ENCODE measurements around the gene IRF2BPL.

The IRF2BPL gene

GRCh38 chr14:77000340-77001270 lies 27.9 kb downstream of the IRF2BPL start:
- peak overlapping the region; percentile 32 for H3K4me3 Mint-ChIP-seq
- peaks cover 14% of the 10 kb centered on the region for H3K4me1 Mint-ChIP-seq (ENCODE audit: low read depth)
- no peaks in the 10 kb centered on the region for H3K27me3 Mint-ChIP-seq (ENCODE audit: low read depth)
- H3K36me3 Mint-ChIP-seq (ENCODE audit: low read depth), result no peaks in the 10 kb centered on the region
- H3K9me3 Mint-ChIP-seq, result no peaks in the 10 kb centered on the region
- H3K27ac Mint-ChIP-seq, result peak overlapping the region; percentile 23

DNA sequence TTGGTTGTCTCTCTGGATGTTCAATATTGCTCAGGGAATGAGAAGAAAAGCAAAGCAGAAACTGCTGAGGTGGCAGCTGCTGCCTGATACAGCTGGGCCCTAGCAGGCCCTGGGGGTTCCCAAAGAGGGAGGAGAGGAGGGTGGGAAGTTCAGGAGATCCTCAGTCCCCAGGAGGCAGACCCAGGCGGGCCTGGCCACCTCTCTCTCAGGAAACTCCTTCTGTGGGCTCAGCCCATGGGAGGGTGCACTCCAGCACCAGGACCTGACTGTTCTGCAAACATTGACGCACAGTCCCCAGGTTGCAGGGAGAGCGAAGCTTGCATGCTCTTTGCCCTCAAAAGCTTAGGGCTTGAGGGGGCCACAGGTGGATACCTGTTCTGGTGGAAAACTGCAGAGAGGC lies 29.6 kb downstream of the IRF2BPL start:
- Mint-ChIP-seq H3K4me3 (no peak overlapping the region), H3K27me3 (ENCODE audit: low read depth) (no peaks in the 10 kb centered on the region), H3K9me3 (no peaks in the 10 kb centered on the region), H3K4me1 (ENCODE audit: low read depth) (peaks cover 9% of the 10 kb centered on the region), H3K27ac (no peak overlapping the region), H3K36me3 (ENCODE audit: low read depth) (no peaks in the 10 kb centered on the region)

DNA sequence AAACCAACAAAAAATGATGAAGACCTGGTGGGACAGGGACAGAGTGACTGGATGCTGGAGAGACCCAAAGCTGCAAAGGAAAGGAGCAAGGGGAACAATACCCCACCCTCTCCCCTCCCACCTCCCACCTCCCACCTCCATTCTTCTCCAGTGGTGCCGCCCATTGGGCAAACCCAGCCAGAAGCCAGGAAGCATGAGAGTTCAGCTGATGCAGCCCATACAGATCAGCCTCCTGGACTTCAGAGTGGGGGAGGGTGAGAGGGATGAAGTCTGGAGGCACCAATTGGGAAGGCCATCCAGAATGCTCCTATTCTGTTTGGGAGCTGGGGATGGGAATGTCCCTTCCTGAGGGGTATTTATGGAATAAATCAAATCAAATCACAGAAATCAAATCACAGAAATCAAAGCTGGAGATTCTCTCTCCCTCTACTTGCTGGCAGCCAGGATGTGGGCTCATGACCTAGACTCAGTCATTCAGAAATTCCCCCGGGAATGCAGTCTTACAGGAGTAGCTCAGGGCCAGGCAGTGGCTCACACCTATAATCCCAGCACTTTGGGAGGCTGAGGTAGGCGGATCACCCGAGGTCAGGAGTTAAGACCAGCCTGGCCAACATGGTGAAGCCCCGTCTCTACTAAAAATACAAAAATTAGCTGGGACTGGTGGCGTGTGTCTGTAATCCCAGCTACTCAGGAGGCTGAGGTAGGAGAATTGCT lies 31.1 kb downstream of the IRF2BPL start:
- Mint-ChIP-seq H3K4me3 (no peak overlapping the region), H3K27me3 (ENCODE audit: low read depth) (no peaks in the 10 kb centered on the region), H3K9me3 (no peaks in the 10 kb centered on the region), H3K27ac (no peak overlapping the region), H3K36me3 (ENCODE audit: low read depth) (no peaks in the 10 kb centered on the region), H3K4me1 (ENCODE audit: low read depth) (peaks cover 9% of the 10 kb centered on the region)

DNA sequence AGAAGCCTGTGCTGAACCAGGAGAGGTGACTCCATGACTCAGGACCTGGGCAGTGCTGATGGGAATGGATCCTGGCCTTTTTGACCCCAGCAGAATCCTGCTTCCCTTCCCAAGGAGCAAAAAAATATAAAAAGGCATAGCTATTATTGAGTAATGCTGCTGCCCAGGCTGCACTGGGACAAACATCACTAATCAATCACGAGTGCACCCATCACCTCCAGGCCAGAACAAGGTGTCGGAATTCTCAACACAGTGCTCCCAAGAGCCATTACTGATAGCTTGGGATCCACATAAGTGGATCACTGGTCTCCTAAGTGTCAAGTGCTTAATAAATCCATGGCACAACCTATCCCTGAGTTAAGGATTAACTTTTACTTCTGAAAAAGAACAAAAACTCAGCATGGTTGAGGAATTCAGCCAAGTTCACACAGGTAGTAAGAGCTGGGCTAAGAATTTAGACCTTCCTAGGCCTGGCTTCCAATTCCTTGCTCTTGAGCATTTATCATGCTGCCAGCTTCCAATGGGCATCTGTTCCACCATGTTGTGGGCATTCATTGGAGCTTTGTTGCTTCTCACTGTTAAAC lies 31.9 kb downstream of the IRF2BPL start:
- Mint-ChIP-seq H3K27me3 (ENCODE audit: low read depth) (no peaks in the 10 kb centered on the region), H3K36me3 (ENCODE audit: low read depth) (no peaks in the 10 kb centered on the region), H3K9me3 (no peaks in the 10 kb centered on the region), H3K27ac (no peak overlapping the region), H3K4me3 (no peak overlapping the region), H3K4me1 (ENCODE audit: low read depth) (peaks cover 9% of the 10 kb centered on the region)

DNA sequence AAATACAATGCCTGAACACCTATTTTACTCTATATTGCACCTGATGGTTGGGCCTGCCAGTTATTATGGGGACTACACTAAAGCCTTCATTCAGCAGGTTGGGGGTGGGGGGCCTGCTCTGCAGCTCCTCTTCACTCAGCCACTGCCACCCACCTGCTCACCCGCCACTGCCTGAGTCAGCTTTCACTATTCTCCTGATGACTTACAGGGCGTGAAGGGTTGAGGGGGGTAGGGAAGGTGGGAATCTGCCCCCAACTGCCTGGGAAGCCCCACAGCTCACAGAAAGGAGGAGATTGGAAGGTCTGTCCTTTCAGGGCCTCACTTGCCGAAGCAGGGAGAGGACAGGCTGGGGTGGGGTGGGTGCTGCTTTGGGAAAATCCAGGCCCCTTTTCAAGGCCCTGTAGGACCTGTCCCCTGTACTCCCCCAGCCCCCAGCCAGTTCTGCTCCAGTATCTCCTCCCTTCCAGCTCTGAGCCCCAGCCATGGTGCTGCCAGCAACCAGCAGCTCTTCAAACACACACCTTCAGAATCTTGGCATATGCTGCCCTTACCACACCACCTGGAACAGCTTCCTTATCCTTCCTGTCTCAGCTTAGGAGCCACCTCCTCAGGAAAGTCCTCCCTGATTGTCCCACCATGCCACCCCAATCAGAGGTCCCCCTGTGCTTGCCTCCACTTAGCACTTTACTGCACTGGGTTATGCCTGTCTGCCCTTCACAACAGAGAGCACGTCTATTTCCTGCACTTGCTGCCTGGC lies 33.1 kb downstream of the IRF2BPL start:
- Mint-ChIP-seq H3K27me3 (ENCODE audit: low read depth) (no peaks in the 10 kb centered on the region), H3K4me1 (ENCODE audit: low read depth) (peaks cover 4% of the 10 kb centered on the region), H3K36me3 (ENCODE audit: low read depth) (no peaks in the 10 kb centered on the region), H3K4me3 (no peak overlapping the region), H3K9me3 (no peaks in the 10 kb centered on the region), H3K27ac (no peak overlapping the region)

GRCh38 chr14:76993752-76994151 lies 34.8 kb downstream of the IRF2BPL start:
- no peaks in the 10 kb centered on the region for H3K9me3 Mint-ChIP-seq
- no peak overlapping the region for H3K4me3 Mint-ChIP-seq
- H3K27ac Mint-ChIP-seq, result no peak overlapping the region
- peaks cover 3% of the 10 kb centered on the region for H3K4me1 Mint-ChIP-seq (ENCODE audit: low read depth)
- H3K27me3 Mint-ChIP-seq (ENCODE audit: low read depth), result no peaks in the 10 kb centered on the region
- no peaks in the 10 kb centered on the region for H3K36me3 Mint-ChIP-seq (ENCODE audit: low read depth)

DNA sequence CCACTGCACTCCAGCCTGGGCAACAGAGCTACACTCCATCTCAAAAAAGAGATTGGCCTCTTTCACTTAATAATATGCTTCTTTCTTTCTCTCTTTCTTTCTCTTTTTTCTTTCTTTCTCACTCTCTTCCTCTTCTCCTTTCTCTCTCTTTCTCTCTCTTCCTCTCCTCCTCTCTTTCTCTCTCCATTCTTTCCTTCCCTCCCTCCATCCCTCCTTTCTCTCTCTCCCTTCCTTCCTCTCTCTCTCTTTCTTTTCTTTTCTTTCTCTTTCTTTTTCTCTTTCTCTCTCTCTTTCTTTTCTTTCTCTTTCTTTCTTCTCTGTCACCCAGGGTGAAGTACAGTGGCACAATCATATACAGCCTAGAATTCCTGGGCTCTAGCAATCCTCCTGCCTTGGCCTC lies 38.4 kb downstream of the IRF2BPL start:
- no peak overlapping the region for H3K4me3 Mint-ChIP-seq
- no peaks in the 10 kb centered on the region for H3K36me3 Mint-ChIP-seq (ENCODE audit: low read depth)
- no peak overlapping the region for H3K27ac Mint-ChIP-seq
- no peaks in the 10 kb centered on the region for H3K27me3 Mint-ChIP-seq (ENCODE audit: low read depth)
- H3K9me3 Mint-ChIP-seq, result no peaks in the 10 kb centered on the region
- peaks cover 11% of the 10 kb centered on the region for H3K4me1 Mint-ChIP-seq (ENCODE audit: low read depth)

DNA sequence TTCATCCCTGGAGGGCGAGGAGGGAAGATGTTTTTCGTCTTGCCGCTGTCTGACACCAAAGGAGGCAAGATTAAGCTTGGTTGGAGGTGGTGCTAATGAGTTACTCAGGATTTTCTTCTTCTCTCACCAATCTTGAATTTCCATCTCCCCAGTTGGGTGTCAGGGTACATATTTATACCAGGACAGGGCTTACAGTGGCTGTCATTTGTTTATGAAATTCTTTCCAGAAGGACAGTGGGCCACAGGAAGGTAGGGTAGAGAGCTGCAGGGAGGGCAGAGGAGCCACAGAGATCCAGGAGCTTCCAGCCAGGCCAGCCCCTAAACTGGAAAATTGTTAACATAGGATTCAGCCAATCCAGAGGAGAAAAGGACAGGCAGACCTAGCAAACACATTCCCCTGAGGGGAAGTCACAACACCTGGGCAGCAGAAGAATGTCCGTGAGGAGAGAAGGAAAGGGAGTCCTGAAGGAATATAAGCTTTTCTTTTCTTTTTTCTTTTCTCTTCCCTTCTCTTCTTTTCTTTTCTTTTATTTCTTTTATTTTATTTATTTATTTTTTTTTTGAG lies 40.5 kb downstream of the IRF2BPL start:
- H3K9me3 Mint-ChIP-seq, result no peaks in the 10 kb centered on the region
- no peaks in the 10 kb centered on the region for H3K27me3 Mint-ChIP-seq (ENCODE audit: low read depth)
- H3K4me3 Mint-ChIP-seq, result no peak overlapping the region
- no peaks in the 10 kb centered on the region for H3K36me3 Mint-ChIP-seq (ENCODE audit: low read depth)
- H3K27ac Mint-ChIP-seq, result no peak overlapping the region
- H3K4me1 Mint-ChIP-seq (ENCODE audit: low read depth), result peaks cover 11% of the 10 kb centered on the region

- H3K4me3 Mint-ChIP-seq, result no peak overlapping the region
- H3K27ac Mint-ChIP-seq, result no peak overlapping the region
- peaks cover 11% of the 10 kb centered on the region for H3K4me1 Mint-ChIP-seq (ENCODE audit: low read depth)
- H3K27me3 Mint-ChIP-seq (ENCODE audit: low read depth), result peaks cover 8% of the 10 kb centered on the region
- H3K36me3 Mint-ChIP-seq (ENCODE audit: low read depth), result peaks cover 5% of the 10 kb centered on the region
- H3K9me3 Mint-ChIP-seq, result peaks cover 8% of the 10 kb centered on the region
These were observed 42.3 kb downstream of the IRF2BPL start for GRCh38 chr14:76986231-76986565.

- H3K27me3 Mint-ChIP-seq (ENCODE audit: low read depth), result peaks cover 8% of the 10 kb centered on the region
- H3K4me3 Mint-ChIP-seq, result no peak overlapping the region
- no peak overlapping the region for H3K27ac Mint-ChIP-seq
- H3K4me1 Mint-ChIP-seq (ENCODE audit: low read depth), result peaks cover 11% of the 10 kb centered on the region
- H3K9me3 Mint-ChIP-seq, result peaks cover 11% of the 10 kb centered on the region
- H3K36me3 Mint-ChIP-seq (ENCODE audit: low read depth), result peaks cover 5% of the 10 kb centered on the region
These were observed 42.8 kb downstream of the IRF2BPL start for GRCh38 chr14:76985540-76986230.

- Mint-ChIP-seq H3K4me1 (ENCODE audit: low read depth) (peaks cover 8% of the 10 kb centered on the region), H3K9me3 (peaks cover 11% of the 10 kb centered on the region), H3K4me3 (no peak overlapping the region), H3K27ac (no peak overlapping the region), H3K36me3 (ENCODE audit: low read depth) (peaks cover 5% of the 10 kb centered on the region), H3K27me3 (ENCODE audit: low read depth) (peaks cover 8% of the 10 kb centered on the region)
These were observed 43.6 kb downstream of the IRF2BPL start for GRCh38 chr14:76984787-76985375.

DNA sequence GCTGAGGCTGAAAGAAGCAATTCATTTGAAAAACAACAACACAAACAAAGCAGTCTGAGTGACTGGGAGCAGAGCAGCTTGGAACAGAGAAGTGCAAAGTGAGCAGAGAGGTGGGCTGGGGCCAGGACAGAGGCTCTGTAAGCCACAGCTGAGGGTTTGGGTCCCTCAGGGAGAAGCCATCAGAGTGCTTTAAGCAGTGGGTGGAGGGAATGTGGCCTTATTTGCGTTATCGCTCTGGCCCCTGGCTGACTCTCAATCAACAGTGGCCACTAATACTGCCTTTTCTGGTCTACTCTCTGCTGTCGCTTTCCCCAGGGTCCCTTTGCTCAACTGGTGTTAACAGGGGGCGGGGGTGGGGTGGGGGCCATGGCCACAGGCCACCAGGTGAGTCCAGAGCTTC lies 44.2 kb downstream of the IRF2BPL start:
- peaks cover 8% of the 10 kb centered on the region for H3K27me3 Mint-ChIP-seq (ENCODE audit: low read depth)
- no peak overlapping the region for H3K27ac Mint-ChIP-seq
- H3K9me3 Mint-ChIP-seq, result peaks cover 11% of the 10 kb centered on the region
- H3K4me3 Mint-ChIP-seq, result no peak overlapping the region
- H3K4me1 Mint-ChIP-seq (ENCODE audit: low read depth), result peaks cover 8% of the 10 kb centered on the region
- H3K36me3 Mint-ChIP-seq (ENCODE audit: low read depth), result peaks cover 5% of the 10 kb centered on the region

- Mint-ChIP-seq H3K4me1 (ENCODE audit: low read depth) (peaks cover 21% of the 10 kb centered on the region), H3K27ac (no peak overlapping the region), H3K36me3 (ENCODE audit: low read depth) (peaks cover 5% of the 10 kb centered on the region), H3K4me3 (no peak overlapping the region), H3K27me3 (ENCODE audit: low read depth) (peaks cover 8% of the 10 kb centered on the region), H3K9me3 (peaks cover 11% of the 10 kb centered on the region)
These were observed 46.8 kb downstream of the IRF2BPL start for GRCh38 chr14:76981670-76982069.

Measured in T-helper 1 cell treated with Interleukin-12 subunit alpha and Interleukin-12 subunit beta and Interleukin-4 antibody, amounts not matched to agents 30 μg/mL and 1 μg/mL, for 36 hours (primary cell).